CD14-positive monocyte (primary cell): Measurements from ENCODE around the gene LDAH. TPM values are rescaled to one million over a fixed set of nuclear protein-coding genes. Genes with fewer than 3 reads are reported as not detected.
A peak's percentile ranks its signal among the peaks of the same experiment; 100 is the strongest.

Source experiments
- DNase-seq, 3 donors: peaks; one replicate each; pipeline ENCODE4 v3.0.0-alpha.2; 2011 to 2022
- H2AFZ ChIP-seq: 2 replicates; pipeline ENCODE4 v1.6.0; 2012; ENCODE audit warnings: mild to moderate bottlenecking, low read depth, low read length, inconsistent platforms; ENCODE audit not compliant: insufficient read depth, poor library complexity, severe bottlenecking
- H3K27ac ChIP-seq, 2 donors: 1 replicate in 1 of 2; 2 replicates in 1 of 2; pipeline ENCODE4 v1.5.1; 2012 to 2013; ENCODE audit warnings: low read length in 2 of 2, control low read depth in 1 of 2, inconsistent platforms in 1 of 2, low read depth in 1 of 2, mild to moderate bottlenecking in 1 of 2
- H3K27me3 ChIP-seq, 2 donors: one replicate each; pipeline versions ENCODE4 v1.6.0 to v1.6.1; 2011 to 2013; ENCODE audit warnings: low read length in 2 of 2; ENCODE audit not compliant: control insufficient read depth in 2 of 2, insufficient read depth in 2 of 2
- H3K36me3 ChIP-seq, 2 donors: replicated peaks in 1 of 2; 1 replicate in 1 of 2; 2 replicates in 1 of 2; pipeline versions ENCODE4 v1.5.1 to v1.6.1; 2012 to 2013; ENCODE audit warnings: low read length in 2 of 2, control low read depth in 1 of 2, inconsistent platforms in 1 of 2, mild to moderate bottlenecking in 1 of 2; ENCODE audit not compliant: insufficient read depth in 2 of 2, control insufficient read depth in 1 of 2
- H3K4me1 ChIP-seq, 2 donors: 1 replicate in 1 of 2; 2 replicates in 1 of 2; pipeline versions ENCODE4 v1.5.1 to v1.6.1; 2012 to 2013; ENCODE audit warnings: low read length in 2 of 2, control low read depth in 1 of 2, inconsistent platforms in 1 of 2, mild to moderate bottlenecking in 1 of 2, moderate library complexity in 1 of 2; ENCODE audit not compliant: insufficient read depth in 2 of 2, control insufficient read depth in 1 of 2
- H3K4me2 ChIP-seq: replicated peaks from 2 replicates; pipeline ENCODE3; 2012; ENCODE audit warnings: low read length, moderate library complexity, mild to moderate bottlenecking; ENCODE audit not compliant: poor library complexity, severe bottlenecking; ENCODE audit errors: extremely low read depth
- H3K4me3 ChIP-seq, 3 experiments: fragments of 200-600 bp in 1 of 3; sonication (generic) in 1 of 3; replicated peaks in 1 of 3; 1 replicate in 2 of 3; 2 replicates in 1 of 3; pipeline ENCODE4 v1.5.1; 2011 to 2013; ENCODE audit warnings: low read length in 3 of 3, mild to moderate bottlenecking in 3 of 3, control low read depth in 2 of 3, low read depth in 2 of 3, inconsistent platforms in 1 of 3, moderate library complexity in 1 of 3
- H3K79me2 ChIP-seq: 2 replicates; pipeline ENCODE4 v1.6.0; 2012; ENCODE audit warnings: mild to moderate bottlenecking, control low read depth, inconsistent platforms, low read length, moderate library complexity; ENCODE audit not compliant: insufficient read depth
- H3K9ac ChIP-seq: 2 replicates; pipeline ENCODE4 v1.6.0; 2017; ENCODE audit warnings: low read length, mild to moderate bottlenecking; ENCODE audit not compliant: insufficient read depth, poor library complexity, severe bottlenecking
- H3K9me3 ChIP-seq, 2 donors: replicated peaks in 1 of 2; 1 replicate in 1 of 2; 2 replicates in 1 of 2; pipeline versions ENCODE4 v1.5.1 to v1.6.1; 2012 to 2013; ENCODE audit warnings: low read length in 2 of 2, control low read depth in 1 of 2; ENCODE audit not compliant: control insufficient read depth in 1 of 2, insufficient read depth in 1 of 2
- H4K20me1 ChIP-seq: 2 replicates; pipeline ENCODE4 v1.6.0; 2012; ENCODE audit warnings: mild to moderate bottlenecking, low read length, control low read depth, moderate library complexity; ENCODE audit not compliant: insufficient read depth
- H3K27ac Mint-ChIP-seq, 7 donors: one replicate each; pipeline ENCODE4 v1.8.0; 2020; ENCODE audit warnings: mild to moderate bottlenecking in 7 of 7, mixed read lengths in 7 of 7, moderate library complexity in 6 of 7, inconsistent platforms in 2 of 7
- H3K27me3 Mint-ChIP-seq, 3 donors: one replicate each; pipeline ENCODE4 v1.8.0; 2021 to 2022; ENCODE audit warnings: low read depth in 3 of 3, mild to moderate bottlenecking in 3 of 3, mixed read lengths in 3 of 3, moderate library complexity in 3 of 3, inconsistent platforms in 1 of 3
- H3K36me3 Mint-ChIP-seq, 2 donors: one replicate each; pipeline ENCODE4 v1.8.0; 2020; ENCODE audit warnings: mixed read lengths in 2 of 2, inconsistent platforms in 1 of 2, mild to moderate bottlenecking in 1 of 2
- H3K4me1 Mint-ChIP-seq: one replicate; pipeline ENCODE4 v1.8.0; 2020; ENCODE audit warnings: mild to moderate bottlenecking, mixed read lengths
- H3K4me3 Mint-ChIP-seq, 2 donors: one replicate each; pipeline ENCODE4 v1.8.0; 2020; ENCODE audit warnings: mild to moderate bottlenecking in 2 of 2, mixed read lengths in 2 of 2, moderate library complexity in 1 of 2
- H3K9me3 Mint-ChIP-seq, 7 donors: one replicate each; pipeline ENCODE4 v1.8.0; 2020 to 2022; ENCODE audit warnings: mixed read lengths in 7 of 7, mild to moderate bottlenecking in 6 of 7, moderate library complexity in 6 of 7, inconsistent platforms in 2 of 7
- WGBS: methylation state at CpG from one replicate; pipeline ENCODE4 v1.1.5; 2013; ENCODE audit warnings: missing lambda C conversion rate; ENCODE audit not compliant: insufficient coverage; 5-methylcytosine and 5-hydroxymethylcytosine counted together
- intact Hi-C, 2 donors: fragments of 100-400 bp; cut with micrococcal nuclease; formaldehyde crosslinking; loops; one replicate each; pipeline versions ENCODE4 v1.15.0 to v1.15.1; 2023
- polyA plus RNA-seq, 3 donors: library from polyadenylated mRNA; depleted of rRNA in 1 of 3; unstranded in 2 of 3; stranded (reverse) in 1 of 3; fragments of 300-500 nt in 2 of 3; fragments of >200 nt in 1 of 3; fragmentation: Illumina TruSeq in 2 of 3; gene quantifications; 1 replicate in 2 of 3; 2 replicates in 1 of 3; pipeline ENCODE4 v1.2.3, GENCODE V29; 2012 to 2021
- TF ChIP-seq, protein P1 (sequence below): fragments of 200-600 bp; IDR thresholded peaks from one replicate; pipeline ENCODE4 v1.8.0; 2022; ENCODE audit warnings: antibody characterized with exemption, mild to moderate bottlenecking

The LDAH gene
- polyA plus RNA-seq, 3 donors: 3.7 to 5.7 (median 5.0) TPM

- DNase-seq: no peak
- H3K27me3 ChIP-seq: peaks cover 39 to 70% of the 10 kb centered on the region in 2 donors
- H2AFZ ChIP-seq: no peak overlapping the region
- no peak overlapping the region for H3K27ac ChIP-seq
- no peak overlapping the region for H3K4me2 ChIP-seq
- intact Hi-C loops: no loop called here
- Mint-ChIP-seq H3K4me3 (peak overlapping the region in 1 of 2 donors; percentile 86), H3K9me3 (peaks cover 2 to 28% (median 5%) of the 10 kb centered on the region in 7 donors), H3K36me3 (peaks cover 0 to 8% of the 10 kb centered on the region in 2 donors), H3K4me1 (peaks cover 23% of the 10 kb centered on the region), H3K27ac (no peak overlapping the region), H3K27me3 (peaks cover 80 to 88% (median 84%) of the 10 kb centered on the region in 3 donors)
- WGBS: 51% methylated on average over 55 of the region's 60 CpGs
- H3K79me2 ChIP-seq: no peaks in the 10 kb centered on the region
- TF ChIP-seq, protein P1, sequence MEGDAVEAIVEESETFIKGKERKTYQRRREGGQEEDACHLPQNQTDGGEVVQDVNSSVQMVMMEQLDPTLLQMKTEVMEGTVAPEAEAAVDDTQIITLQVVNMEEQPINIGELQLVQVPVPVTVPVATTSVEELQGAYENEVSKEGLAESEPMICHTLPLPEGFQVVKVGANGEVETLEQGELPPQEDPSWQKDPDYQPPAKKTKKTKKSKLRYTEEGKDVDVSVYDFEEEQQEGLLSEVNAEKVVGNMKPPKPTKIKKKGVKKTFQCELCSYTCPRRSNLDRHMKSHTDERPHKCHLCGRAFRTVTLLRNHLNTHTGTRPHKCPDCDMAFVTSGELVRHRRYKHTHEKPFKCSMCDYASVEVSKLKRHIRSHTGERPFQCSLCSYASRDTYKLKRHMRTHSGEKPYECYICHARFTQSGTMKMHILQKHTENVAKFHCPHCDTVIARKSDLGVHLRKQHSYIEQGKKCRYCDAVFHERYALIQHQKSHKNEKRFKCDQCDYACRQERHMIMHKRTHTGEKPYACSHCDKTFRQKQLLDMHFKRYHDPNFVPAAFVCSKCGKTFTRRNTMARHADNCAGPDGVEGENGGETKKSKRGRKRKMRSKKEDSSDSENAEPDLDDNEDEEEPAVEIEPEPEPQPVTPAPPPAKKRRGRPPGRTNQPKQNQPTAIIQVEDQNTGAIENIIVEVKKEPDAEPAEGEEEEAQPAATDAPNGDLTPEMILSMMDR: no peak
- H3K9me3 ChIP-seq: peaks cover 2 to 6% of the 10 kb centered on the region in 2 donors
- H3K9ac ChIP-seq: no peak overlapping the region
- H3K4me1 ChIP-seq: peaks cover 8 to 11% of the 10 kb centered on the region in 2 donors
- H3K36me3 ChIP-seq: no peaks in the 10 kb centered on the region
- no peaks in the 10 kb centered on the region for H4K20me1 ChIP-seq
- H3K4me3 ChIP-seq: no peak overlapping the region
These were observed 151.7 kb downstream of the LDAH start for GRCh38 chr2:20671036-20671735.

GRCh38 chr2:20670315-20671035 lies 152.4 kb downstream of the LDAH start:
- peaks cover 10 to 18% of the 10 kb centered on the region in 2 donors for H3K4me1 ChIP-seq
- WGBS: 44% methylated on average over 83 of the region's 83 CpGs
- no peak overlapping the region for H3K27ac Mint-ChIP-seq
- intact Hi-C loops: no loop called here
- H3K36me3 ChIP-seq: no peaks in the 10 kb centered on the region
- H3K9me3 ChIP-seq: peaks cover 2 to 13% of the 10 kb centered on the region in 2 donors
- peaks cover 0 to 8% of the 10 kb centered on the region in 2 donors for H3K36me3 Mint-ChIP-seq
- H3K27me3 Mint-ChIP-seq: peaks cover 88 to 94% (median 89%) of the 10 kb centered on the region in 3 donors
- H3K4me1 Mint-ChIP-seq: peaks cover 27% of the 10 kb centered on the region
- H3K9ac ChIP-seq: no peak overlapping the region
- DNase-seq: no peak
- no peaks in the 10 kb centered on the region for H4K20me1 ChIP-seq
- no peak overlapping the region for H3K4me3 ChIP-seq
- H3K9me3 Mint-ChIP-seq: peaks cover 2 to 28% (median 8%) of the 10 kb centered on the region in 7 donors
- H3K79me2 ChIP-seq: no peaks in the 10 kb centered on the region
- no peak overlapping the region for H3K27ac ChIP-seq
- TF ChIP-seq, protein P1: no peak
- no peak overlapping the region for H3K4me2 ChIP-seq
- peak overlapping the region in 1 of 2 donors; percentile 78 for H3K4me3 Mint-ChIP-seq
- H3K27me3 ChIP-seq: peaks cover 43 to 77% of the 10 kb centered on the region in 2 donors
- no peak overlapping the region for H2AFZ ChIP-seq
